HG03045 (cell line): ENCODE data around the gene UNC93A.
"Not testable (repeated sequence)": the region's sequence is repeated elsewhere in the genome, so short reads cannot be mapped to it uniquely, and the experiment has no call there.

Experiments used
- ATAC-seq: cut with Tn5 transposase; IDR thresholded peaks from one replicate; pipeline ENCODE4 v1.9.1; 2021; ENCODE audit warnings: mild to moderate bottlenecking, moderate library complexity; ENCODE audit not compliant: unreplicated experiment

The UNC93A gene

GRCh38 chr6:167270499-167271311, 20.4 kb upstream of the UNC93A start:
- no peak for ATAC-seq

- no peak for ATAC-seq
Measured at GRCh38 chr6:167272151-167272550, 19.0 kb upstream of the UNC93A start.

- no peak for ATAC-seq
Measured at GRCh38 chr6:167272696-167273379, 18.3 kb upstream of the UNC93A start.

- no peak for ATAC-seq
Measured at GRCh38 chr6:167274270-167274669, 16.8 kb upstream of the UNC93A start.

GRCh38 chr6:167275001-167275400, 16.1 kb upstream of the UNC93A start:
- no peak for ATAC-seq

GRCh38 chr6:167275436-167275835, 15.7 kb upstream of the UNC93A start:
- ATAC-seq = no peak

GRCh38 chr6:167276772-167277533, 14.2 kb upstream of the UNC93A start:
- ATAC-seq = no peak

- not testable (repeated sequence) for ATAC-seq
Measured at GRCh38 chr6:167278173-167278940, 12.8 kb upstream of the UNC93A start.

- ATAC-seq = no peak
Measured at GRCh38 chr6:167279766-167280446, 11.2 kb upstream of the UNC93A start.

- ATAC-seq = not testable (repeated sequence)
Measured at GRCh38 chr6:167280466-167280865, 10.6 kb upstream of the UNC93A start.

- ATAC-seq = no peak
Measured at GRCh38 chr6:167282165-167282564, 8.9 kb upstream of the UNC93A start.

- ATAC-seq = not testable (repeated sequence)
Measured at GRCh38 chr6:167284565-167284964, 6.5 kb upstream of the UNC93A start.

- ATAC-seq = no peak
Measured at GRCh38 chr6:167285077-167285770, 5.9 kb upstream of the UNC93A start.

- ATAC-seq = no peak
Measured at GRCh38 chr6:167287513-167288048, 3.5 kb upstream of the UNC93A start.

GRCh38 chr6:167288591-167289225, 2.4 kb upstream of the UNC93A start:
- peak; percentile 57 for ATAC-seq

- not testable (repeated sequence) for ATAC-seq
Measured at GRCh38 chr6:167289291-167289690, 1.8 kb upstream of the UNC93A start.

- ATAC-seq = no peak
Measured at GRCh38 chr6:167291623-167292300, 647 bp downstream of the UNC93A start.
